OCI-LY1 (cell line): ENCODE data around the gene NME8.

ENCODE experiments used
- EZH2 ChIP-seq: fragments of 200-600 bp; sonication (generic), shearing (Covaris generic); IDR thresholded peaks from 2 replicates; pipeline ENCODE4 v1.8.0; 2017; ENCODE audit warnings: borderline replicate concordance, mixed run types, mild to moderate bottlenecking, antibody characterized with exemption, low read length, moderate library complexity, mixed read lengths
- TF ChIP-seq, protein P1 (sequence below): fragments of 200-600 bp; sonication (generic), shearing (Covaris generic); IDR thresholded peaks from 2 replicates; pipeline ENCODE4 v1.5.1; 2017; ENCODE audit warnings: mild to moderate bottlenecking, antibody characterized with exemption, low read length, moderate library complexity, mixed read lengths

- TF ChIP-seq, protein P1, sequence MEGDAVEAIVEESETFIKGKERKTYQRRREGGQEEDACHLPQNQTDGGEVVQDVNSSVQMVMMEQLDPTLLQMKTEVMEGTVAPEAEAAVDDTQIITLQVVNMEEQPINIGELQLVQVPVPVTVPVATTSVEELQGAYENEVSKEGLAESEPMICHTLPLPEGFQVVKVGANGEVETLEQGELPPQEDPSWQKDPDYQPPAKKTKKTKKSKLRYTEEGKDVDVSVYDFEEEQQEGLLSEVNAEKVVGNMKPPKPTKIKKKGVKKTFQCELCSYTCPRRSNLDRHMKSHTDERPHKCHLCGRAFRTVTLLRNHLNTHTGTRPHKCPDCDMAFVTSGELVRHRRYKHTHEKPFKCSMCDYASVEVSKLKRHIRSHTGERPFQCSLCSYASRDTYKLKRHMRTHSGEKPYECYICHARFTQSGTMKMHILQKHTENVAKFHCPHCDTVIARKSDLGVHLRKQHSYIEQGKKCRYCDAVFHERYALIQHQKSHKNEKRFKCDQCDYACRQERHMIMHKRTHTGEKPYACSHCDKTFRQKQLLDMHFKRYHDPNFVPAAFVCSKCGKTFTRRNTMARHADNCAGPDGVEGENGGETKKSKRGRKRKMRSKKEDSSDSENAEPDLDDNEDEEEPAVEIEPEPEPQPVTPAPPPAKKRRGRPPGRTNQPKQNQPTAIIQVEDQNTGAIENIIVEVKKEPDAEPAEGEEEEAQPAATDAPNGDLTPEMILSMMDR = no peak
- no peak for TF ChIP-seq EZH2
Measured at GRCh38 chr7:37912756-37913155, 64.4 kb downstream of the NME8 start.
